ENCODE measurements around the gene SMG5. TPM values are rescaled to one million over a fixed set of nuclear protein-coding genes. Genes with fewer than 3 reads are reported as not detected.
A peak's percentile ranks its signal among the peaks of the same experiment; 100 is the strongest.

Gene SMG5
- polyA plus RNA-seq, 1 experiment: 20.8 TPM

DNA sequence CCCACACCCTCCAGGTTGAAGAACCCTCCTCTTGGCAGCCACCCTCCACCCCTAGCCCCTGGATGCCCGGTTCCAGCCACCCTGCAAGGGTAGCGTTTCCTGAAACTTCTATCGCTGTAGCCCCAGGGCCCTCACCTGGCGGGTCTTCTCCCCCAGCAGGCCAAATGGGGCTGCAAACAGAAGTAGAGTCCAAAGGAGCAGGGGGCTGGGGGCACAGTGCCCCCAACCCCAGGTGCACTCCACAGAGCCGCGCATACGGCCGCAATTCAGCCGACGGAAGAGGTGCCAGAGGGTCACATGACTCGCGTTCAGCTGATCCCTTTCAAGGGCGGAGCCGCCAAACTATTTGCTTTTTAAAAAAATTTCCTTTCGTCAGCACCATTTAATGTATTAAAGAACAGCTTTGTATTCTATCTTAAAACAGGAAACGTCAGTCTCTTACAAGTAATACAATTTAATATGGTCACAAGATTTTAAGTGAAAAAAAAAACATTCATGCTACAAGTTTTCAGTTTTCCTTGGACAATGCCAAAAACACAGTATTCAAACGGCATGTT, 12.8 kb upstream of the SMG5 start, which contains the start of gene GLMP:
GLMP (minus strand) TSS at position 289 of the 557 bp plus-strand sequence; CDS start at position 255, 34 bp downstream.
- DNase-seq (ENCODE audit: low read depth, low spot score): no peak
- POLR2A ChIA-PET: interaction anchor here (0.5 to 2.3 kb wide), 3 partner anchors 9 to 63 kb away, joined by 3 to 14 read pairs (median 4); partner anchors contain the start of gene SMG5

GRCh38 chr1:156293895-156294294, 11.3 kb upstream of the SMG5 start:
- DNase-seq (ENCODE audit: low read depth, low spot score): no peak
- Histone ChIP-seq H3K27ac (ENCODE audit: low read depth, low read length) (no peak overlapping the region), H3K27me3 (ENCODE audit: control insufficient read depth, insufficient read depth, low read length) (no peaks in the 10 kb centered on the region), H3K9me3 (ENCODE audit: control insufficient read depth, insufficient read depth, low read length) (no peaks in the 10 kb centered on the region), H3K4me3 (ENCODE audit: low read depth, low read length) (no peak overlapping the region)
- TF ChIP-seq, protein P1, sequence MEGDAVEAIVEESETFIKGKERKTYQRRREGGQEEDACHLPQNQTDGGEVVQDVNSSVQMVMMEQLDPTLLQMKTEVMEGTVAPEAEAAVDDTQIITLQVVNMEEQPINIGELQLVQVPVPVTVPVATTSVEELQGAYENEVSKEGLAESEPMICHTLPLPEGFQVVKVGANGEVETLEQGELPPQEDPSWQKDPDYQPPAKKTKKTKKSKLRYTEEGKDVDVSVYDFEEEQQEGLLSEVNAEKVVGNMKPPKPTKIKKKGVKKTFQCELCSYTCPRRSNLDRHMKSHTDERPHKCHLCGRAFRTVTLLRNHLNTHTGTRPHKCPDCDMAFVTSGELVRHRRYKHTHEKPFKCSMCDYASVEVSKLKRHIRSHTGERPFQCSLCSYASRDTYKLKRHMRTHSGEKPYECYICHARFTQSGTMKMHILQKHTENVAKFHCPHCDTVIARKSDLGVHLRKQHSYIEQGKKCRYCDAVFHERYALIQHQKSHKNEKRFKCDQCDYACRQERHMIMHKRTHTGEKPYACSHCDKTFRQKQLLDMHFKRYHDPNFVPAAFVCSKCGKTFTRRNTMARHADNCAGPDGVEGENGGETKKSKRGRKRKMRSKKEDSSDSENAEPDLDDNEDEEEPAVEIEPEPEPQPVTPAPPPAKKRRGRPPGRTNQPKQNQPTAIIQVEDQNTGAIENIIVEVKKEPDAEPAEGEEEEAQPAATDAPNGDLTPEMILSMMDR (IDR thresholded peaks at IDR 0.05; ENCODE audit: low read depth, low read length): no peak
- ChIA-PET CTCF (no interaction called here), POLR2A (interaction anchor here (2.3 kb wide), 1 partner anchor 11 kb away, joined by 14 read pairs; the partner anchor contains the start of gene SMG5)

More for the DNA sequence above, 12.8 kb upstream of the SMG5 start, which contains the start of gene GLMP:
- no peak within 1 kb of the TSS for H3K27ac ChIP-seq (ENCODE audit: low read depth, low read length)
- TF ChIP-seq, protein P1 (IDR thresholded peaks at IDR 0.05; ENCODE audit: low read depth, low read length): no peak
- H3K27me3 ChIP-seq (ENCODE audit: control insufficient read depth, insufficient read depth, low read length): no peaks in the 10 kb centered on the region
- no peaks in the 10 kb centered on the region for H3K9me3 ChIP-seq (ENCODE audit: control insufficient read depth, insufficient read depth, low read length)
- peak within 1 kb of the TSS; percentile 92 for H3K4me3 ChIP-seq (ENCODE audit: low read depth, low read length)
- CTCF ChIA-PET: interaction anchor here (0.7 kb wide), 1 partner anchor 24 kb away, joined by 3 read pairs; no protein-coding TSS in a partner anchor

DNA sequence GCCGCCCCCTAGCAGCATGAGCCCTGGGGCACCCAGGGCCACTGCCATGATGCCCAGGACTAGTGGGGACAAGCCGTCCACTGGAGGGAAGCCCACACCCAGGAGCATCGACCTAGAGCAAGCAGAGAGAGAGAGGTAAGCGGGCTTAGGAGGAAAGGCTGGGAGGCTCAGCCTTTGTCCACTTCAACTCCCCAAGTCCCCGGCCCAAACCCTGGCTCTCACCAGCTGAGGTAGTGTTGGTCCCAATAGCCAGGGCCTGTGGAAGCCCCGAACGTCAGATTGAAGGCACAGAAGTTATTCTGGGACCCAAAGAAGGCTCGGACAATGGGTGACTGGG, 10.4 kb upstream of the SMG5 start:
- TF ChIP-seq, protein P1 (IDR thresholded peaks at IDR 0.05; ENCODE audit: low read depth, low read length): no peak
- POLR2A ChIA-PET: no interaction called here
- no peak for DNase-seq (ENCODE audit: low read depth, low spot score)
- Histone ChIP-seq H3K27me3 (ENCODE audit: control insufficient read depth, insufficient read depth, low read length) (no peaks in the 10 kb centered on the region), H3K4me3 (ENCODE audit: low read depth, low read length) (no peak overlapping the region), H3K27ac (ENCODE audit: low read depth, low read length) (no peak overlapping the region), H3K9me3 (ENCODE audit: control insufficient read depth, insufficient read depth, low read length) (no peaks in the 10 kb centered on the region)
- CTCF ChIA-PET: no interaction called here

DNA sequence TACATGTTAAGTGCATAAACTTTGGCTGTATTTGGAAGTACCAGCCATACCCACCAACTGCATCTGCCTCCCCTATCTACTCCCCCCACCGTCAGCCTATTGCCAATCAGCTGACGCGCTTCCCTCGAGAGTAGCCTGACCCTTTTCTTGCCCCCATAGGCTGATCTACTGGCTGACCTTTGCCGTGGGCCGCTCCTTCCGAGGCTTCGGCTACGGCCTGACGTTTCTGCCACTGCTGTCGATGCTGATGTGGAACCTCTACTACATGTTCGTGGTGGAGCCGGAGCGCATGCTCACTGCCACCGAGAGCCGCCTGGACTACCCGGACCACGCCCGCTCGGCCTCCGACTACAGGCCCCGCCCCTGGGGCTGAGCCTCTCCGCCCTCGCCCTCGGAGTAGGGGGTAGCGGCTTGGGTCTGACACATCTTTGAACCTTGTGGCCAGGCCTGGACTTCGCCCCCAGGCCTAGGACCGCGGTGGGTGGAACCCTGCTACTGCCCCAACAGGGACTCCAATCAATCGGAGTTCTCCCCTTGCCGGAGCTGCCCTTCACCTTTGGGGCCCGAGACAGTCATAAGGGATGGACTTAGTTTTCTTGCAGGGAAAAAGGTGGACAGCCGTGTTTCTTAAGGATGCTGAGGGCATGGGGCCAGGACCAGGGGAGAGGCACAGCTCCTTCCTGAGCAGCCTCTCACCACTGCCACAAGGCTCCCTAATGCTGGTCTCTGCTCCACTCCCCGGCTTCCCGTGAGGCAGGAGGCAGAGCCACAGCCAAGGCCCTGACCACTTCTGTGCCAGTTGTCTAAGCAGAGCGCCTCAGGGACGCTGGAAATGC, 8.8 kb upstream of the SMG5 start:
- H3K27ac ChIP-seq (ENCODE audit: low read depth, low read length): peak overlapping the region; percentile 39
- ChIA-PET POLR2A (interaction anchor here (0.6 to 1.4 kb wide), 4 partner anchors 9 to 266 kb away, joined by 3 to 6 read pairs (median 4); partner anchors contain the start of gene SMG5), CTCF (interaction anchor here (1.2 kb wide), 1 partner anchor 28 kb away, joined by 4 read pairs; no protein-coding TSS in a partner anchor)

More for the DNA sequence above, 8.8 kb upstream of the SMG5 start:
- peak; percentile 50 for DNase-seq (ENCODE audit: low read depth, low spot score)
- H3K27me3 ChIP-seq (ENCODE audit: control insufficient read depth, insufficient read depth, low read length): no peaks in the 10 kb centered on the region
- H3K9me3 ChIP-seq (ENCODE audit: control insufficient read depth, insufficient read depth, low read length): no peaks in the 10 kb centered on the region
- TF ChIP-seq, protein P1 (IDR thresholded peaks at IDR 0.05; ENCODE audit: low read depth, low read length): no peak
- peak overlapping the region; percentile 68 for H3K4me3 ChIP-seq (ENCODE audit: low read depth, low read length)

Data from AG04450 (cell line).